H9 (cell line): Measurements from ENCODE around the gene EFNA3. TPM values are rescaled to one million over a fixed set of nuclear protein-coding genes. Genes with fewer than 3 reads are reported as not detected.

Source experiments
- DNase-seq: peaks from one replicate; pipeline ENCODE4 v3.0.0-alpha.2; 2017
- H2AFZ ChIP-seq: one replicate; pipeline ENCODE4 v1.6.1; 2013; ENCODE audit warnings: mild to moderate bottlenecking, low read length, control low read depth, moderate library complexity
- H2AK5ac ChIP-seq: 2 replicates; pipeline ENCODE4 v1.6.1; 2013; ENCODE audit warnings: low read length, control low read depth, mixed read lengths; ENCODE audit not compliant: insufficient read length
- H2BK120ac ChIP-seq: one replicate; pipeline ENCODE4 v1.6.1; 2013; ENCODE audit warnings: low read depth, mild to moderate bottlenecking, low read length, control low read depth, inconsistent platforms; ENCODE audit not compliant: poor library complexity, severe bottlenecking
- H2BK12ac ChIP-seq: 2 replicates; pipeline ENCODE4 v1.6.1; 2013; ENCODE audit warnings: low read length, control low read depth, mixed read lengths, low read depth; ENCODE audit not compliant: insufficient read length
- H2BK15ac ChIP-seq: 2 replicates; pipeline ENCODE4 v1.6.1; 2013; ENCODE audit warnings: low read depth, low read length, control low read depth
- H2BK20ac ChIP-seq: one replicate; pipeline ENCODE4 v1.6.1; 2013; ENCODE audit warnings: low read depth, mild to moderate bottlenecking, low read length, control low read depth, inconsistent platforms; ENCODE audit not compliant: poor library complexity, severe bottlenecking
- H2BK5ac ChIP-seq: 2 replicates; pipeline ENCODE4 v1.6.1; 2013; ENCODE audit warnings: low read length, control low read depth, mixed read lengths; ENCODE audit not compliant: insufficient read length
- H3K14ac ChIP-seq: 2 replicates; pipeline ENCODE4 v1.6.1; 2013; ENCODE audit warnings: low read length, control low read depth; ENCODE audit not compliant: insufficient read depth
- H3K18ac ChIP-seq: 2 replicates; pipeline ENCODE4 v1.6.1; 2013; ENCODE audit warnings: low read depth, mild to moderate bottlenecking, mixed read lengths, low read length, control low read depth; ENCODE audit not compliant: insufficient read length
- H3K23ac ChIP-seq: 2 replicates; pipeline ENCODE4 v1.6.1; 2013; ENCODE audit warnings: low read length, control low read depth, mixed read lengths, low read depth; ENCODE audit not compliant: insufficient read length
- H3K23me2 ChIP-seq: 2 replicates; pipeline ENCODE4 v1.6.1; 2013; ENCODE audit warnings: low read depth, mild to moderate bottlenecking, mixed read lengths, low read length, control low read depth; ENCODE audit not compliant: insufficient read length, poor library complexity, severe bottlenecking
- H3K27ac ChIP-seq: 2 replicates; pipeline ENCODE4 v1.5.1; 2013; ENCODE audit warnings: low read length, control low read depth, mixed read lengths, low read depth; ENCODE audit not compliant: insufficient read length
- H3K27me3 ChIP-seq: 2 replicates; pipeline ENCODE4 v1.6.1; 2013; ENCODE audit warnings: low read length, control low read depth, inconsistent platforms; ENCODE audit not compliant: insufficient read depth
- H3K4ac ChIP-seq: 2 replicates; pipeline ENCODE4 v1.6.1; 2013; ENCODE audit warnings: low read depth, mild to moderate bottlenecking, control low read depth, inconsistent platforms, low read length, moderate library complexity
- H3K4me1 ChIP-seq: 2 replicates; pipeline ENCODE4 v1.6.1; 2013; ENCODE audit warnings: low read length, control low read depth, inconsistent platforms; ENCODE audit not compliant: insufficient read depth
- H3K4me2 ChIP-seq: 2 replicates; pipeline ENCODE4 v1.6.1; 2013; ENCODE audit warnings: low read length, control low read depth, mixed read lengths; ENCODE audit not compliant: insufficient read length, insufficient read depth
- H3K56ac ChIP-seq: 2 replicates; pipeline ENCODE4 v1.6.1; 2013; ENCODE audit warnings: low read depth, mild to moderate bottlenecking, mixed read lengths, low read length, control low read depth; ENCODE audit not compliant: insufficient read length
- H3K79me1 ChIP-seq: 2 replicates; pipeline ENCODE4 v1.6.1; 2013; ENCODE audit warnings: low read depth, mild to moderate bottlenecking, moderate library complexity, low read length, control low read depth, inconsistent platforms; ENCODE audit not compliant: insufficient read depth, poor library complexity, severe bottlenecking
- H3K79me2 ChIP-seq: 2 replicates; pipeline ENCODE4 v1.6.1; 2013; ENCODE audit warnings: low read length, control low read depth, inconsistent platforms; ENCODE audit not compliant: insufficient read depth
- H3K9ac ChIP-seq: 2 replicates; pipeline ENCODE4 v1.6.1; 2013; ENCODE audit warnings: low read length, control low read depth, mixed read lengths; ENCODE audit not compliant: insufficient read length; ENCODE audit errors: extremely low read depth
- H3K9me3 ChIP-seq: one replicate; pipeline ENCODE4 v1.6.1; 2013; ENCODE audit warnings: low read depth, low read length, inconsistent platforms; ENCODE audit not compliant: control insufficient read depth
- H3T11ph ChIP-seq: one replicate; pipeline ENCODE4 v1.6.1; 2013; ENCODE audit warnings: mild to moderate bottlenecking, low read length, control low read depth, inconsistent platforms
- H4K20me1 ChIP-seq: one replicate; pipeline ENCODE4 v1.6.1; 2013; ENCODE audit not compliant: control insufficient read depth, insufficient read length, insufficient read depth
- H4K5ac ChIP-seq: 2 replicates; pipeline ENCODE4 v1.6.1; 2013; ENCODE audit warnings: low read depth, mild to moderate bottlenecking, mixed read lengths, low read length, control low read depth; ENCODE audit not compliant: insufficient read length
- H4K8ac ChIP-seq: replicated peaks from 2 replicates; pipeline ENCODE4 v1.6.1; 2013; ENCODE audit warnings: low read length, control low read depth, mixed read lengths, low read depth; ENCODE audit not compliant: insufficient read length
- H4K91ac ChIP-seq: 2 replicates; pipeline ENCODE4 v1.6.1; 2013; ENCODE audit warnings: low read depth, mild to moderate bottlenecking, moderate library complexity, mixed read lengths, low read length, control low read depth; ENCODE audit not compliant: insufficient read length
- H3K27ac Mint-ChIP-seq, 3 experiments: 2 replicates in 2 of 3; 3 replicates in 1 of 3; pipeline ENCODE4 v1.8.0; 2020 to 2021; ENCODE audit warnings: mixed read lengths in 3 of 3, mild to moderate bottlenecking in 1 of 3, moderate library complexity in 1 of 3
- H3K27me3 Mint-ChIP-seq: 2 replicates; pipeline ENCODE4 v1.8.0; 2021; ENCODE audit warnings: low read depth, mild to moderate bottlenecking, moderate library complexity, mixed read lengths
- H3K36me3 Mint-ChIP-seq, 3 experiments: 2 replicates in 2 of 3; 3 replicates in 1 of 3; pipeline ENCODE4 v1.8.0; 2020 to 2021; ENCODE audit warnings: low read depth in 3 of 3, mixed read lengths in 3 of 3; ENCODE audit not compliant: insufficient read depth in 1 of 3
- H3K4me1 Mint-ChIP-seq, 2 experiments: 2 replicates each; pipeline ENCODE4 v1.8.0; 2020; ENCODE audit warnings: mixed read lengths in 2 of 2
- H3K4me3 Mint-ChIP-seq, 2 experiments: 2 replicates in 1 of 2; 3 replicates in 1 of 2; pipeline ENCODE4 v1.8.0; 2020 to 2021; ENCODE audit warnings: mild to moderate bottlenecking in 2 of 2, mixed read lengths in 2 of 2, moderate library complexity in 1 of 2
- H3K9me3 Mint-ChIP-seq, 2 experiments: 2 replicates in 1 of 2; 3 replicates in 1 of 2; pipeline ENCODE4 v1.8.0; 2020; ENCODE audit warnings: mild to moderate bottlenecking in 2 of 2, mixed read lengths in 2 of 2, moderate library complexity in 1 of 2
- CTCF ChIP-seq: fragments of 200-600 bp; sonication (generic); conservative IDR thresholded peaks from 3 replicates; pipeline ENCODE4 v1.8.0; 2021; ENCODE audit warnings: antibody characterized with exemption, mild to moderate bottlenecking
- WGBS: extraction: QIAGEN DNeasy Blood & Tissue Kit; methylation state at CpG from one replicate; pipeline ENCODE4 v1.1.7; 2013; ENCODE audit warnings: missing lambda C conversion rate, low lambda C conversion rate, mixed read lengths; ENCODE audit not compliant: insufficient read length; ENCODE audit errors: extremely low coverage; 5-methylcytosine and 5-hydroxymethylcytosine counted together
- total RNA-seq: library from RNA; stranded (reverse); gene quantifications from 2 replicates; pipeline ENCODE4 v1.2.1, GENCODE V29; 2021

EFNA3 gene
- total RNA-seq, 1 experiment from 2014 or later, result 3.9 TPM

DNA sequence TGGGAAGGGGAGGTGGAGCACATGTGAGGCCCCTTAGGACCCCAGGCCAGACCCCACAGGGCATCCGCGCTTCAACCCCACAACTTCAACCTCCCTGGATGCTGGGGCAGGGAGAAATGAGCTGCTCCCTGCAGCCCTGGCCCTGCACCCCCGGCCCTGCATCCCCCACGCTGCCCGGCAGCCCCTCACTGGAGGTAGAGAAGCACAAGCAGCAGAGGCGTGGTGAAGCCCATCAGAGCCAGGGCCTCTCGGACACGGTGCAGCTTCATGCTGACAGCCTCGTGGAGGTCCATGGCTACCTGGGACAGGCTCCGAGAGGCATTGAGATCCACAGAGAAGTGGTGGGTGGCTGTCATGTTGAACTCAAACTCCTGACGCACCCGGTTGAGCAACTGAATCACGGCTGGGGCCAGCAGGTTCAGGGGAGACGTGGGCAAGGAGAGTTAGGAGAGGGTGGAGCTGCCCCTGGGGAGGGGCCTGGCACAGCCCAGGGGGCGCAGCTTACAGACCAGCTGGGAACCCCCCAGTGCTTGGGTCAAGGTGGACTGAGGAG lies 48.3 kb upstream of the EFNA3 start:
- Mint-ChIP-seq H3K36me3 (no peaks in the 10 kb centered on the region), H3K27ac (no peak overlapping the region), H3K27me3 (peaks cover 22% of the 10 kb centered on the region), H3K4me1 (peaks cover 0 to 14% of the 10 kb centered on the region in 2 experiments; a peak in 2 of 4 replicates), H3K9me3 (no peaks in the 10 kb centered on the region), H3K4me3 (no peak overlapping the region)
- Histone ChIP-seq H3K9ac (no peak overlapping the region), H2AK5ac (no peak overlapping the region), H3K27me3 (no peaks in the 10 kb centered on the region), H3K79me2 (no peaks in the 10 kb centered on the region), H3K23me2 (no peaks in the 10 kb centered on the region), H3K23ac (no peak overlapping the region), H2AFZ (no peak overlapping the region), H4K91ac (no peak overlapping the region), H3K4me1 (no peaks in the 10 kb centered on the region), H2BK5ac (no peak overlapping the region), H3K79me1 (no peaks in the 10 kb centered on the region), H3K9me3 (no peaks in the 10 kb centered on the region), H3T11ph (no peak overlapping the region), H2BK12ac (no peak overlapping the region), H2BK15ac (no peak overlapping the region), H3K4ac (no peak overlapping the region), H3K27ac (no peak overlapping the region), H3K14ac (no peak overlapping the region), H3K18ac (no peak overlapping the region), H2BK20ac (no peak overlapping the region), H3K4me2 (no peak overlapping the region), H2BK120ac (no peak overlapping the region), H4K20me1 (no peaks in the 10 kb centered on the region), H3K56ac (no peak overlapping the region), H4K5ac (no peak overlapping the region), H4K8ac (no peak overlapping the region)
- no peak for DNase-seq
- no CpG with 5 or more reads among the region's 15 CpGs for WGBS
- no peak for TF ChIP-seq CTCF
